Endothelial cell (in vitro differentiated cells): ENCODE results near the gene CGN. TPM values are rescaled to one million over a fixed set of nuclear protein-coding genes. Genes with fewer than 3 reads are reported as not detected.
"Not testable (repeated sequence)": the region's sequence is repeated elsewhere in the genome, so short reads cannot be mapped to it uniquely, and the experiment has no call there.

ENCODE experiments used
- DNase-seq: peaks from one replicate; pipeline ENCODE4 v3.0.0; 2021; ENCODE audit warnings: low spot score
- H3K27ac Mint-ChIP-seq: one replicate; pipeline ENCODE4 v1.8.0; 2021; ENCODE audit warnings: mixed read lengths, inconsistent platforms; ENCODE audit not compliant: unreplicated experiment
- H3K27me3 Mint-ChIP-seq: one replicate; pipeline ENCODE4 v1.8.0; 2021; ENCODE audit warnings: mild to moderate bottlenecking, moderate library complexity, mixed read lengths, inconsistent platforms; ENCODE audit not compliant: unreplicated experiment
- H3K36me3 Mint-ChIP-seq: one replicate; pipeline ENCODE4 v1.8.0; 2021; ENCODE audit warnings: mild to moderate bottlenecking, low read depth, mixed read lengths, inconsistent platforms; ENCODE audit not compliant: unreplicated experiment
- H3K4me1 Mint-ChIP-seq: one replicate; pipeline ENCODE4 v1.8.0; 2021; ENCODE audit warnings: mild to moderate bottlenecking, mixed read lengths, inconsistent platforms; ENCODE audit not compliant: unreplicated experiment
- H3K4me3 Mint-ChIP-seq: one replicate; pipeline ENCODE4 v1.8.0; 2021; ENCODE audit warnings: mild to moderate bottlenecking, mixed read lengths, inconsistent platforms; ENCODE audit not compliant: unreplicated experiment
- H3K9me3 Mint-ChIP-seq: one replicate; pipeline ENCODE4 v1.8.0; 2021; ENCODE audit warnings: mixed read lengths, inconsistent platforms; ENCODE audit not compliant: unreplicated experiment
- CTCF ChIP-seq: fragments of 200-600 bp; sonication (generic); IDR thresholded peaks from one replicate; pipeline ENCODE4 v1.5.0; 2021; ENCODE audit warnings: antibody characterized with exemption; ENCODE audit not compliant: unreplicated experiment
- total RNA-seq: library from RNA; stranded (reverse); fragmentation: NEBNext Ultra II Directional; extraction: Animal tissue kit (Norgen Biotek cat#: 25700); gene quantifications from one replicate; pipeline ENCODE4 v1.2.1, GENCODE V29; 2021; ENCODE audit not compliant: unreplicated experiment

Gene CGN
- total RNA-seq, 1 donor from 2014 or later = 50.7 TPM

GRCh38 chr1:151519667-151520066, 8.5 kb downstream of the CGN start:
- H3K9me3 Mint-ChIP-seq = no peaks in the 10 kb centered on the region
- H3K4me1 Mint-ChIP-seq = peaks cover under 1% of the 10 kb centered on the region
- H3K4me3 Mint-ChIP-seq = no peak overlapping the region
- peaks cover 2% of the 10 kb centered on the region for H3K27me3 Mint-ChIP-seq
- no peak overlapping the region for H3K27ac Mint-ChIP-seq
- DNase-seq = no peak
- H3K36me3 Mint-ChIP-seq = peaks cover 29% of the 10 kb centered on the region
- TF ChIP-seq CTCF = no peak

GRCh38 chr1:151520359-151520758, 9.2 kb downstream of the CGN start:
- Mint-ChIP-seq H3K9me3 (no peaks in the 10 kb centered on the region), H3K4me3 (no peak overlapping the region), H3K4me1 (no peaks in the 10 kb centered on the region), H3K27ac (no peak overlapping the region), H3K36me3 (peaks cover 30% of the 10 kb centered on the region), H3K27me3 (peaks cover 3% of the 10 kb centered on the region)
- no peak for TF ChIP-seq CTCF
- DNase-seq = no peak

GRCh38 chr1:151522427-151522826, 11.2 kb downstream of the CGN start:
- not testable (repeated sequence) for H3K9me3 Mint-ChIP-seq, H3K27me3 Mint-ChIP-seq, H3K4me3 Mint-ChIP-seq, H3K27ac Mint-ChIP-seq, DNase-seq, H3K4me1 Mint-ChIP-seq
- H3K36me3 Mint-ChIP-seq = peaks cover 38% of the 10 kb centered on the region

- Mint-ChIP-seq H3K4me3 (no peak overlapping the region), H3K4me1 (no peaks in the 10 kb centered on the region), H3K36me3 (peaks cover 38% of the 10 kb centered on the region), H3K27ac (no peak overlapping the region), H3K27me3 (peaks cover 9% of the 10 kb centered on the region), H3K9me3 (no peaks in the 10 kb centered on the region)
- no peak for TF ChIP-seq CTCF
- DNase-seq = no peak
Measured at GRCh38 chr1:151523326-151523725, 12.1 kb downstream of the CGN start.

- Mint-ChIP-seq H3K4me3 (peak overlapping the region; percentile 34), H3K4me1 (no peaks in the 10 kb centered on the region), H3K9me3 (no peaks in the 10 kb centered on the region), H3K27ac (no peak overlapping the region), H3K36me3 (peaks cover 37% of the 10 kb centered on the region), H3K27me3 (peaks cover 9% of the 10 kb centered on the region)
- no peak for DNase-seq
- TF ChIP-seq CTCF = no peak
Measured at GRCh38 chr1:151524736-151525135, 13.5 kb downstream of the CGN start.
